HG03103 (cell line): Measurements from ENCODE around the gene SLC25A42.
A peak's percentile ranks its signal among the peaks of the same experiment; 100 is the strongest.
"Not testable (repeated sequence)": the region's sequence is repeated elsewhere in the genome, so short reads cannot be mapped to it uniquely, and the experiment has no call there.

Experiments used
- ATAC-seq: cut with Tn5 transposase; IDR thresholded peaks from one replicate; pipeline ENCODE4 v1.9.1; 2021; ENCODE audit warnings: low read depth; ENCODE audit not compliant: unreplicated experiment

SLC25A42 gene, protein sequence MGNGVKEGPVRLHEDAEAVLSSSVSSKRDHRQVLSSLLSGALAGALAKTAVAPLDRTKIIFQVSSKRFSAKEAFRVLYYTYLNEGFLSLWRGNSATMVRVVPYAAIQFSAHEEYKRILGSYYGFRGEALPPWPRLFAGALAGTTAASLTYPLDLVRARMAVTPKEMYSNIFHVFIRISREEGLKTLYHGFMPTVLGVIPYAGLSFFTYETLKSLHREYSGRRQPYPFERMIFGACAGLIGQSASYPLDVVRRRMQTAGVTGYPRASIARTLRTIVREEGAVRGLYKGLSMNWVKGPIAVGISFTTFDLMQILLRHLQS

DNA sequence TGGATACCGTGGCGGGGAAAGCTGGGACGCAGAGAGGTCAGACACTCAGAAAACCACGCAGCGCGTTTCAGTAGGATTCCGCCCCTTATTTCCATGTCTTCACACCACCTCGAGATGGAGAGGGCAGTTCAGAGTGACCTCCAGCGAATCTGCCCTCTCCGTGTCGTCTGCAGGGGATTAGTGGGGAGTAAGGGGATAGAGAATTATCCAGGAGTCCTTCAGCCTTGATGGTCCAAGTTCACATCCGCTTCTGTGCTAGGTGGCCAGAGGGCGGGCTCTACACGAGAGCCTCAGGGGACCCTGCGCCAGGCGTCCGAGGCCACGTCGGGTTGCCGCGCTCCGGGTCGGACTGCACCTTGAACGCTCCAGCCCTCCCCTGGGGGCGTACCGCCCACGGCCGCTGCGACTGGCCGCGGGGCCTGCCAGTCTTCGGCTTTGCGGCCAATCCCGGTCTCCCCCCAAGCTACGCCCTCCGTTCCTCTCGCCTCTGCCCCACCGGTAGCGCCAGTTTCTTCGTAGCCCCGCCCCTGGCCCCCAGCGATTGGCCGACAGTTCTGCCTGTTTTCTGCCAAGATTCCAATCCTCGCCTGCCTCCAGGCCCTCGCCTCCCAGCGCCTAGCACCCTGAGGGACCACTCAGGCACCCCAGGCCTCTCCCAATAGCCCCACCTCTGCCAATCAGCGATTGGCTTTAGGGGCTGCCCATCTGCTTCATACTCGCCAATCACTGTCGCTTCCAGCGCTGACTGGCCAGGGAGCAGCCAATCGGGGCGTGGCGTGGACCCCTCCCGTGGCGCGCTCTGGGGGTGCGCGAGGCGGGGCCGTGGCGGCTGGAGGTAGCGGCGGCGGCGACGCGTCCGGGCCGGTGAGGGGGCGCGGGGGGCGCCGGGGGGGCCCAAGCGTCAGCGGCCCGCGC is at the start of gene SLC25A42:
Gene SLC25A42, plus strand, starts transcription at position 812 of the 915 bp plus-strand sequence. CDS start 32,131 bp downstream, outside the sequence.
- ATAC-seq: peak; percentile 91

DNA sequence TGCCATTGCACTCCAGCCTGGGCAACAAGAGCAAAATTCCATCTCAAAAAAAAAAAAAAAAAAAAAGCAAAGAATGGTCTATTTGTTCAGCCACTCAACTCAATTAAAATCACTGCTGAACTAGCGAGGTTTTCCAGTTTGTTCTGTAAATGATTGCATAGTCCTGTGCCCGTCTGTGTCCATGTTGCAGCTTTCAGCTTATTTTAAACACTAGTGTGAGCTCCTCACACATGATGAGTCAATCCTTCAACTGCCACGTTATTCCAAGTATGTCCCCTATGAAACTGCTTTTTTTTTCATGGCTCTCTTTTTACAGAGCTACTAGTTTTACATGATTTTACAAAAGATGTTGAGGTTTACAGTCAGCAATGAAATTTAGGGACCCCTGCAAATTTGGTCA is 42.7 kb upstream of the SLC25A42 start:
- no peak for ATAC-seq

DNA sequence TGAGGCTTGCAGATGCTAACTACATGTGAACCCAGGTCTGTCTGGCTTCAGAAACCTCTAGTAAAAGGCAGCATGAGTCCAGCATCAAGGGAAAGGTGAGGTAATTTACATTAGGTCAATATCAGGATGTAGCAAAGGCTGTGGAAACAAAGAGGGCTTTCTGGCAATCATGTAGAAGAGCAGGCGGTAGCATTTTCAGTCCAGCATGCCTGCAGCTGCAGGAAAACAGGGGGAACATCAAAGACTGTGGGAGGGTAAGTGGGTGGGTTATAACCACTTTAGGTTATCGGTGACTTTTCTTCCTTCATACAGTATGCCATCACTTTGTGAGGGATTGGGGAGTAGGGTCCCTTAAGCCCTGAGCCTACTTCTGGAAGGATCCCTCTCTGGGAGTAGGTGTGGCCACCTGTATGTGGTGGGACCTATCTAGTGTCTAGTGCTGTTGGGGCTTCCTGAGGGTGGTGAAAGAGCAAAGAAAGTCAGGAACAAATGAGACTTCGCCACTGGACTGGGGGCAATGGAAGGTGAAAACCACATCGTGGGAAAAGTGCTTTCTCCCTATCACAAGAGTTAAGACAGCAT is 41.3 kb upstream of the SLC25A42 start:
- no peak for ATAC-seq

DNA sequence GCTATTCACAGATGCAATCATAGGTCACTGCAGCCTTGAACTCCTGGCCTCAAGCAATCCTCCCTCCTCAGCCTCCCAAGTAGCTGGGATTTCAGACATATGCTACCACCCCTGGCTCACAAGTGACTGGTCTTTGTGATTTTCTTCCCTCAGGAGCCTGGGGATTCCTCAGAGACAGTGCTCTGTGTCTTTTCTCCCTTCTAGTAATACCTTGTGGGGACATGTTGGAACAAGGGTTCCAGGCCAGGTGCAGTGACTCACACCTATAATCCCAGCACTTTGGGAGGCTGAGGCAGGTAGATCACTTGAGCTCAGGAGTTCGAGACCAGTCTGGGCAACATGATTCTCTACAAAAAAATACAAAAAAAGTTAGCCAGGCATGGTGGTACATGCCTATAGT is 40.4 kb upstream of the SLC25A42 start:
- ATAC-seq: not testable (repeated sequence)

DNA sequence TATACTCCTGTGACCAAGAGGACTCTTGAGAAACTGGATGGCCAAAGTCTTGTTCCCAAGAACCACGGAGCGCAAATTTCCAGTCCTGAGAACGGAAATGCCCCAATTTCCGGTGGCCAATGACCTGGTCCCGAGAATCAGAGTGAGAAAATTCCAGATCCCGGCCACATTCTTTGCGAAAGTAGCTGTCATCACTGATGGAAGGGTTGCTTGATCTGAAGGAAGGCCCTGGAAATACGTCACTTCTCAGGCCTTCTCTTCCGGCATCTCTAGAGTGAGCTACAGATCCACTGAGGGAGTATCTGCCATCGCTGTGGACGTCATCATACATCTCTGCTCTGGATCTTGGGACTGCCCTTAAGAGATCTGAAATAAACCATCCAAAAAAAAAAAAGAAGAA is 37.9 kb upstream of the SLC25A42 start:
- no peak for ATAC-seq

DNA sequence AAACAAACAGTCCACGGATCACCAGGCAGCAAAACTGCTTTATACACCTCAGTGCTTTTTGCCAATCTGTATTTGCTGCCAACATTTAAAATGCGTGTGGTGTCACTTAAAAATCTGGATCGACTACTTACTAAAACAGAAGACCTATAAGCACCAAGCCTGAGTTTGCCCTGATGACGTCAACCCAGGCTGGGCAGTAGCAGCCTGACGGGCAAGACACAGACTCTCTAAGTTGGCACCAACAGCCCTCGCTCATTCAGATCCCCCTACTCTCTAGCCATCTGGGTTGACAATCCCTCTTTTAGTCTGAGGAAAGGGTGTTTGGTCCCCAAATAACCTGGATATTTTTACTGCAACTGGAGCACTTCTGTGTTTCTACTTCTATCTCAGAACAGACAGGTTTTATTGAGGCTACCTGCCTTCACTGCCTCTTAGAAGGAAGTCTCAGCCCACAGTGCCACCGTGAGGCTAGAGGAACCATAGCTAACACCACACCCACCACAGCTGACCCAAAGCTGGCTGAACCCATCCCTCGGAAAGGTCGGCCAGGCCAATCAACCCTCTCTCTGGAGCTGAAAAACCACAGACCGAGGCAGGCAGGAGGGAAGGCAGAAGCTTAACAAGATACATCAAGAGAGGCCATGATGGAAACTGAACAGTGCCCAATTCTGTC is 37.4 kb upstream of the SLC25A42 start:
- no peak for ATAC-seq

DNA sequence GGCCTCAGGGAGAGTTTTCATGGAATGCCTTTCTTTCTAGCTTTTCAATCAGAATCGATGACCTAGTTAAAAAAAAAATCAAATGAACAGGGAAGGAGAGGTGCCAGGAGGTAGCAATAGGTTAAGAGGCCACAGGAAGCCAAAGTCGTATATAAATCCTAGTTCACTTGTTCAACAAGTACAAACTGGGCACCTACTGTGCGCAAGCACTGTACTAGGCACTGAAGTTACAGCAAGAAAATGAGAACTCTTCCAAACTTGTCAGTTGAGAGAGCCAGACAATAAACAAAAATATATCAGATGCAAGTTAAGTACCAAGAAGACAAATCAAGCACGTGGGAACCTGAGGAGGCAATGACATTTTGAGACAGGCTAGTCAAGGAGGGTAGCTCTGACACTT is 36.6 kb upstream of the SLC25A42 start:
- ATAC-seq: no peak

DNA sequence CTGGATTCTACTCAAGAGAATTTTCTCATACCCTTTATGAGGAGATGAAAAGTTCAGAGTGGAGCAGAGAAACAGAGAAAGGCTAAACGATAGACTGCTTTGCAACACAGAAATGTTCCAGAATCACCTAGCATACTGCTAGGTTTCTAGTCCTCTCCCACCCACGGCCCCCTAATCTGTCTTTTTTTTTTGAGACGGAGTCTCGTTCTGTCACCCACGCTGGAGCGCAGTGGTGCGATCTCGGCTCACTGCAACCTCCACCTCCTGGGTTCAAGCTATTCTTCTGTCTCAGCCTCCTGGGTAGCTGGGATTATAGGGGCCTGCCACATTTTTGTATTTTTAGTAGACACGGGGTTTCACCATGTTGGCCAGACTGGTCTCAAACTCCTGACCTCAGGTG is 35.3 kb upstream of the SLC25A42 start:
- ATAC-seq: no peak

DNA sequence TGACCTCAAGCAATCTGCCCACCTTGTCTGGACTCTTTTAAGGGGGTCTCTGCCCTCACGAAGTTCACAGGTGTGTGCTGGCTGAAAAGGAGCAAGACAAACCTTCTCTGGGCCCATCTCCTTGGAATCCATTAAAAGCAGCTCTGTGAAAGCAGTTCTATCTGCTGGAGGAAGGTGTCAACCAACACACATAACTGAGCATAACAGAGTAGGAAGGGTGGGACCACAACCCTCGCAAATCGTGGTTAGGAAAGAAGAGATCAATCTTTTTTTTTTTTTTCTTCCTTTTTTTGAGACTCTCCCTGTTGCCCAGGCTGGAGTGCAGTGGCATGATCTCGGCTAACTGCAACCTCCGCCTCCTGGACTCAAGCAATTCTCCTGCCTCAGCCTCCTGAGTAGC is 31.9 kb upstream of the SLC25A42 start:
- ATAC-seq: no peak

DNA sequence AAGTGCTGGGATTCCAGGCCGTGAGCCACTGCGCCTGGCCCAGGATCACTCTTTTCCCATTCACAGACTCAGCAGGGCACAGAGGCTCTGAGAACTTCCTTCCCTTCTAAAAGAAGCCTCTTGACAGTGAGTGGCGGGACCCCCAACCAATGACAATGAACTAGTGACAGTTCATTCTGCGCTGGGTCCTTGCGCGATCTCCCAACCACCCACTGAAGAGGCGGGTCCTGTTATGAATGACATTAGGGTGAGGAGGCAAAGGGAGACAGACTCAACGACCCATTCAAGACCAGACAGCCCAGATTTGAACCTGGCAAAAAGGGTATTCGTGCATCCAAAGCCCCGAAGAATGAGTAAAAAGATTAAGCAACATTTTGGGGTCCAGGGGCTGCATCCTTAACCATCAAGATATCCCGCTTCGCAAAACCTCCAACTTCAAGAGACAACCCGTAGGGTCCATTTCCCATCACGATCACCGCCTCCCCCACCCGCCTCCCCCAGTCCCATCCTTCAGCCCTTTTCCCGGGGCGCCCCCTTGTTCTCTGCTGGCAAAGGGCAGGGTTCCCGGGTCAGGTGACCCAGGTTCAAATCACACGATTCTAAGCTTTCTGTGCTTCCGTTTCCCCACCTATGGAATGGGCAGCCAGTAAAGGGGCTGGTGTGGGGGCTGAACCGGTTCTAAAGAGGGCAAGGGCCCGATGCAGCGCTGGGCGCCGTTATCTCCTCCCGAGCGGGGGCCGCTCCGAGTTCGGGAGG is 31.2 kb upstream of the SLC25A42 start:
- ATAC-seq: peak; percentile 37

DNA sequence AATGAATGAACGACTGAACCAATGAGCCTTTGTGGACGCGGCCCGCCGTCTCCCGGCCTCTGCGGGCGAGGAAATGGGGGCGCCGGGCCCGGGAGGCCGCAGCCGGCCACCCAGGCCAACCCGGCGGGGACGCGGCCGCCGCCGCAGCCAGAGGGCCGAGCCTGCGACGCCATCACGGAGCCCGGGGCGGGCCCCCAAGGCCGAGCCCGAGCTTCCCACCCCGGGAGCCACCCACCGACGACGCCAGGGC is 30.7 kb upstream of the SLC25A42 start:
- ATAC-seq: no peak

DNA sequence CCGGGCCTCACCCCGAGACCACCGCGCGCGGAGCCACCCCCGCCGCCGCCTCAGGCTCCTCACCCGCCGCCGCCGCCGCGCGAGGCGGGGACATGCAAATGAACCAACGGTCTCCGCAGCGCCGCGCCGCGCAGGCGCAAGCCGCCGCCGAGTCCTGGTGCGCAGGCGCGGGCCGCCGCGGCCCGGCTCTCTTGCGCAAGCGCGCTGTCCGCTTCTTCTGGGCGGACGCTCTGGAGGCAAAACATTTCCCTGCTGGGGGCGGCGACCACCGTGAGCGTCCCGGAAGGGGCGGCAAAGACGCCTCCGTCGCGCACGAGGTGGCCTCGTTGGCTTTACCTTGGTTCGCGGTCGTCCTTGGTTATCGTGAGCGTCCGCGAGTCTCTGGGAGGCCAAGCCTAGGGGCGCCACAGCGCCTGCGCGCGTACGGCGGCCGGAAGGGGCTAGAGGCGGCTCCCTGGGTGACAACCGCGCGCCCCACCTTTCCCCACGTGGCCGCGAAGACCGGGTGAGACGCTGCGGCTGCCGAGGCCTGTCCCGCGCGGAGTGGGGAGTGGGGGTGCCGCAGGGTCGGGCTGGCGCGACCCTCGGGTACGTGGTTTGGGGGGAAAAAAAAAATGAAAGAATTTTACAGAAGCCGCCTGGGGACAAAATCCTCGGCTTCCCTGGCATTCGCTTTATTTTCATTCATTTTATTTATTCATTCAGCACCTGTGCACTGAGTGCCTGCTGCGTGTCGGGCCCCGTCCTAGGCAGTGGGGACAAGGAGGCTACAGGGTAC is 30.2 kb upstream of the SLC25A42 start, which contains the start of the genes ARMC6 and SUGP2:
Gene ARMC6, plus strand, starts transcription at position 178 of the 778 bp plus-strand sequence. CDS start 607 bp downstream, outside the sequence.
Gene SUGP2, minus strand, starts transcription at position 92 of the 778 bp plus-strand sequence. CDS start 2,446 bp downstream, outside the sequence.
- peak; percentile 50 for ATAC-seq

DNA sequence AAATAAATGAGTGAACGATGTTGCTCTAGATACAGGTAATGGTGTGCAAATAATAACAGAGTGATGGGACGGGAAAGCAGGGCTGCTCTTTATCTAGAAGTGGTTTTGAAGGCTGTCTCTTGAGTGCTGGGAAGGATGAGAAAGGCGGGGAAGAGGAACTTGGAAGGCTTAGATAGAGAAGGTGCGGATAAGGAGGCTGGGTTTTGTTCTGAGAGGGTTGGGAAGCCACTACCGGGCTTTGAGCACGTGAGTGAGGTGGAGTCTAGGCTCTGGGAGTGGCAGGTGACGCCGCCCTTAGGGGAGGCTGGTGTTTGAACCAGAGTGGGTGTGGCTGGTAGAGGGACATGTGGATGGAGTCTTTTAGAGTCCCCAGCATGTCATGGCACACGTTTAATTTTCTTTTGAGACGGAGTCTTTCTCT is 29.6 kb upstream of the SLC25A42 start:
- peak; percentile 41 for ATAC-seq

DNA sequence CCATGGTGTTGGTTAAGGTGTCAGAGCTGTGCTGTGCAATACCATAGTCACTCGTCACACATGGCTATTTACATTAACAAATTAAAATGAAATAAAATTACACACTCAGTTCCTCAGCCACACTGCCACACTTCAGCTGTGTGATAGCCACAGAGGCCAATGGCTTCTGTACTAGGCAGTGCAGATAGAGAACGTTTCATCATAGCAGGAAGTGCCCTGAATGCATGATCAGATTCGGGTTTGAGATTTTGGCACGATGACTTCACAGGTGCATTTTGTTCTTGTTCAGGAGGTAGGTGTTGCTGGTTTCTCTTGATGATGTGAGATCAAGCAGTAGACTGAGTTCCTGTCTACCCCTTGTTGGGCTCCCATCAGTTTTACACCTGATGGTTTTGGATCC is 23.9 kb upstream of the SLC25A42 start:
- ATAC-seq: no peak

DNA sequence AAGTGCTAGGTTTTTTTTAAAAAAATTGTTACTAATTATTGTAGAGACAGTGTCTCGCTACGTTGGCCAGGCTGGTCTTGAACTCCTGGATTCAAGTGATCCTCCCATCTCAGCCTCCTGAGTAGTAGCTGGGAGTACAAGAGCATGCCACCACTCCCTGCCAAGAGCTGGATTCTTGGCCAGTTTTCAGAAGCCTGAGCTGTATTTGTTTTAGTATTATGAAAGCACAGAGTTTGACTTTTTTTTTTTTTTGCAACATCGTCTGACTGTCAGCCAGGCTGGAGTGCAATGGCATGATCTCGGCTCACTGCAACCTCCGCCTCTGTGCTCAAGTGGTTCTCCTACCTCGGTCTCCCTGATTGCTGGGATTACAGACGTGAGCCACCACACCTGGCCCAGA is 23.4 kb upstream of the SLC25A42 start:
- ATAC-seq: no peak

DNA sequence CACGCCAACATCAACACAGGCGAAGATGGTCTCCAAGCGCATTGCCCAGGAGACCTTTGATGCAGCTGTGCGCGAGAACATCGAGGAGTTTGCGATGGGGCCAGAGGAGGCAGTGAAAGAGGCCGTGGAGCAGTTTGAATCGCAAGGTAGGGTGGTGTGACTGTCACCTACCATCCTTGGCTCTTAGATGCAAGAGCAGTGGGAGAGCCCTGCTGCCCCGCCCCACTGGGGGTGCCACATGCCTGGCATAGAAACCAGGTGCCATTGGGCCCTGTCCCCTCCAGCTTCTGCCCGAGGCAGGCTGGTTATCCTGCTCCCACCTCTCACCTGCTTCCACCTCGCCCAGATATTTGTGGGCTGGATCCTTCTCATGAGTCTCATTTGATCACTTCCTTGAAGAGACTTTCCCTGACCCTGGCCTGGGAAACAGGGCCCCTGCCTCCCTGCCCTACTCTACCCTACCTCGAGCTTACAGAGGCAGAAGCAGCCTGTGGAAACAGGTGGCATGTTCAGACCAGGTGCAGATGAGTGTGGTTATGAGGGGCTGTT is 21.0 kb upstream of the SLC25A42 start:
- ATAC-seq: no peak

DNA sequence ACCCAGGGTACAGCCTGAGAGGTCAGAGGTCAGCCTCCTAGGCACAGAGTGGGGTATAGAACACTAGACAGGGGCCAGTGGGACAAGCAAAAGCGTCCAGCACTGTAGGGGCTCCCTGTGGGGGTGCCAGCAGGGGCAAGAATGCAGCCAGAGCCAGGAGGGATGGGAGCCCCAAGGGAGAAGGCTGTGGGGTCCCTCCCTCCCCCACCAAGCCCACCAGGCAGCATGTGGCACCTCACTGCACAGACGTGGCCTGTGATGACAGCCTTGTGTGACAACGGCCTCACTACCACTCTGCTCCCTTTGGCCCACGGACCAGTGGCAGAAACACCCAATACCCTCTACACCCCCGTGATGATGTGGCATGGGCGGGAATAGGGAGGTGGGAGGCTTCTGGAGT is 20.3 kb upstream of the SLC25A42 start:
- no peak for ATAC-seq

DNA sequence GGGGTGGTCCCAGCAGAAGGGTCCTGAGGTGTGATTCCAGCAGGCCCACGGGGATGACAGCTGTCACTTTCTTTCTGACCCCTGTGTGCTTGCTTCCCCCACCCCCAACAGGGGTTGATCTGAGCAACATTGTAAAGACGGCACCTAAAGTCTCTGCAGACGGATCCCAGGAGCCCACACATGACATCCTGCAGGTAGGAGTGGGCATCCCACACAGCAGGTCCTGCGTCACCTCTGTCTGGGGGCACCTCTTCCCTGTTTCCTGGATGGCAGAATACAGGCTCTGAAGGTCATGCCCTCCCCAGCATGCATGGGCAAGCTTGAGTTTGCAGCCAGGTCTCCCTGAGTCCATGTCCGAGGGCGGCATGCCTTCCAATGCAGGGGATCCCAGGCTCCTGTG is 19.9 kb upstream of the SLC25A42 start:
- ATAC-seq: no peak

DNA sequence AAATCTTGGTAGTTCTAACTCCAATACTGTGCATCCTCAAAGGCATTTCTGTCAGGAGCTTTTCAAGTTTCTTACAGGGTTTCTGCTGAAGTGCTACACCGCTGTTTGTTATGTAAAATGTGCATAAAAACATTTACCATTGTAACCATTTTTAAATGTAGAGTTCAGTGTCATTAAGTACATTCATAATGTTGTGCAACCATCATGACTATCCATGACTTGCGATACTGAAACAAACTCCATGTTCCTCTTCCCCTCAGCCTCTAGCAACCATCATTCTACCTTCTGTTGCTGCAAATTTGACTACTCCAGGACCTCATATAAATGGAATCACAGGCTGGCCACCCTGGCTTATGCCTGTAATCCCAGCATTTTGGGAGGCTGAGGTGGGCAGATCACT is 14.4 kb upstream of the SLC25A42 start:
- no peak for ATAC-seq
